Left lobe of liver (tissue), 2 donors: Measurements from ENCODE around the gene DYNC1H1. TPM values are rescaled to one million over a fixed set of nuclear protein-coding genes. Genes with fewer than 3 reads are reported as not detected.

Experiments
- ATAC-seq: fragments of 200-7000 bp; cut with Tn5 transposase; one replicate; pipeline ENCODE4 v1.9.1; 2020; ENCODE audit warnings: mild to moderate bottlenecking, moderate library complexity
- DNase-seq: peaks from one replicate; pipeline ENCODE4 v3.0.0-alpha.2; 2020; ENCODE audit warnings: low spot score
- total RNA-seq: library from RNA; stranded (reverse); gene quantifications from one replicate; pipeline ENCODE4 v1.2.1, GENCODE V29; 2021
- donor health status: DM: no; HTN: no; CAD: no; lungs with moderate emphysema.
- donor health status: DM: no; HTN: yes; CAD: no.

The DYNC1H1 gene
- total RNA-seq, 1 donor from 2014 or later = 118 TPM

DNA sequence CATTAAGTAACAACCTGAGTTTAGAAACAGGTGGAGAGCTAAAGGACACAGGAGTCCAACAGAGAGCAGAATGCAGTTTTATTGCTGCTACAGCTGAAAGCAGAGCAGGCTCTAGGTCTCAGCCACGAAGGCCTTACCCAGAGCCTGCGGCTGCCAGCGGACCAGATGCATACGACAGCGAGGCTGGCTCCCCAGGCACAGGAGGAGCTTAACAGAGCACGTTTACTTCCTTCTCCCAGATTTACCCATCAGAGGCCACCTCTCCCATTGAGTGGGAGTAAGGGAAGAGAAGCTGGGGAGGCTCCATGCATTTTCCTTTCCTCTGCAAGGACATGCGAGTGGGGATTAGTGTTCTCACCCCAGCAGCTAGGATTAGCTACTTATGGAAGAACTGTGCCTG lies 22.6 kb downstream of the DYNC1H1 start:
- ATAC-seq = no peak
- no peak for DNase-seq

DNA sequence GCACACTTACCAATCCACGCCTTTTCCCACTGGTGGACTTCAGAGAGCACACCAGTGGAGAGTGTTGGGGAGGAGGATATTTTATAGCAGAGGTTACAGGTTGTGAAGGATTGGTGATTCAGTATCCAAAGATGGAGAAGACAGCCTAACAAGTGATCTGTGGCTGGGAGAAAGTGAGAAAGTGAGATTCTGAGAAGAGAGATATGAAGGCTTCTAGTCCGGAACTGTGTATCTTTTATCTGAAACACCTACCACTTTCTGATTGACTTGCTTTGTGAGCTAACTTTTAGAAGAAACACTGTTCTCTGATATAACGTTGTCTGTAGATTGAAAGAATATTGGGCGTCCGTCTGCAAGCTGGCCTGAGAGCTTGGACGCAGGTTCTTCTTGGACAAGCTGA lies 24.0 kb downstream of the DYNC1H1 start:
- no peak for ATAC-seq
- no peak for DNase-seq

GRCh38 chr14:101991352-101991751 lies 27.0 kb downstream of the DYNC1H1 start:
- ATAC-seq (no peak), DNase-seq (no peak)

GRCh38 chr14:101992708-101993107 lies 28.3 kb downstream of the DYNC1H1 start:
- DNase-seq (no peak), ATAC-seq (no peak)

DNA sequence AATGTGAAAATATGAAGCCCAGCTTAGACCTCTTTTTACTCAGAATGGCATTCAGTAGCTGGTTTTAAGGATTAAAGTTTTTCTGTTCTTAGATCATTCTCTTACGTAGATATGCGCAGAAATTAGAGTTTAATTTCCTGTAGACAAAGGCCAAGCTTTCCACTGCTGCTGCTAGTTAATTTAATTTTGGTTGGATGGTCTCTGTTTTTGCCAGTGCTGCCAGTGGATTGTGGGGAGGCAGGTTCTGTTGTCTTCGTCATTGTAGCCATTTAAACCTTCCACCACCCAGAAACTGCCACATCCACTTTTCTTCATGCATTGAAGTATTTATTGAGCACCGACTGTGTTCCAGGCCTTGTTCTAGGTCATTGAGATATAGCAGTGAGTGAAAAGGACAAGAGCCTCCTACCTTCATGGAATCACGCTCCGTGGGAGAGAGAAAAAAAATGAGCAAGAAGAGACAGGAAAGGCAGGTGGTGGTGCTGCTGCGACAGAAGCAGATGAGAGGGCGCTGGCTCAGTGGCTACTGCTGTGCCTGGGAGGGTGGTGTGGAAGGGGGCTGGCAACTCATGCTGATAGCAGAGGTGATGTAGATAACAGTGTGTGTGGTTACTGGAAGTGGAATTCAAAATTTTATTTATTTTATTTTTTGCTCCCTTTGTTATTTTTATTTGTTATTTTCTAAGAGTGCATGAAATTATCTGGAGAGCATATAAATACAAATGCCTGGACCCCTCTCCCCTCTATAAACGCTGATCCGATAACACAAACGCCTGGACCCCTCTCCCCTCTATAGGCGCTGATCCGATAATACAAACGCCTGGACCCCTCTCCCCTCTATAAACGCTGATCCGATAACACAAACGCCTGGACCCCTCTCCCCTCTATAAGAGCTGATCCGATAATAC lies 33.3 kb downstream of the DYNC1H1 start:
- no peak for ATAC-seq

GRCh38 chr14:102000902-102001301 lies 36.5 kb downstream of the DYNC1H1 start:
- DNase-seq (no peak), ATAC-seq (no peak)

More for the DNA sequence above, 33.3 kb downstream of the DYNC1H1 start:
- no peak for DNase-seq

GRCh38 chr14:102005336-102005735 lies 41.0 kb downstream of the DYNC1H1 start:
- ATAC-seq = no peak
- DNase-seq = no peak

DNA sequence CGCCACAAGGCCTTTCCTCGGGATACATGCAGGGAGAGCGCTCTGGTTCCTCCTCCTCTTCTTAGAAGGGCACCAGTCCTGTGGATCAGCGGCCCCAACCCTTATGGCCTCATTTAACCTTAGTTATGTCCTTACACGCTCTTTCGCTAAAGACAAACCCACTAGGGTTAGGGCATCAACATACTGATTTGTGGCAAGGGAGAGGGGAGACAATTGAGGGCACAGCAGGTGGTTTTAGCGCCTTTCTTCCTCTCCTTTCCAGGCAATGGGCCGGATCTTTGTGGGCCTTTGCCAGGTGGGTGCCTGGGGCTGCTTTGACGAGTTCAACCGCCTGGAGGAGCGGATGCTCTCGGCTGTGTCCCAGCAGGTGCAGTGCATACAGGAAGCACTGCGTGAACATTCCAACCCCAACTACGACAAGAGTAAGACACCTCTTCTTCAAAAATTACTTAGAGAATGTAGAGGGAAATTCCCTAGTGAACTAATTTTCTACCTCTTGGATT lies 43.6 kb downstream of the DYNC1H1 start:
- no peak for DNase-seq
- ATAC-seq = no peak

DNA sequence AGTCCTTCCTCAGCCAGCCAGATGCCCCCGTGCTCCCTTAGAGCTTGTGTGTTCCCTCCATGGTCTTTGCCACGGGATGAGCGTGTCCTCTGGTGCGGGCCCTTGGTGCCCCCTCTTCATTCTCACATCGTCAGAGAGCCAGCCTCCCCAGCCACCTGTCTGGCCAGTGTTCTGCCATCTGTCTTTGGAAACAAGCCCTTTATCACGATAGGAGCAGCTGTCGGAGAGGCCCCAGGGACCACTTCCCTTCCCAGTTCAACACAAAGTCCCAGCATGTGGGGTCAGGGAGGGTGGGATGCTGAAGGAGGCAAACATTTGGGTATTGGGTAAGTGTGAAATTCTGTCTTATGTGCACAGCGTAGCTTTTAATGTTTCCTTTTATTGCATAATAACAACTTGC lies 44.5 kb downstream of the DYNC1H1 start:
- no peak for ATAC-seq

DNA sequence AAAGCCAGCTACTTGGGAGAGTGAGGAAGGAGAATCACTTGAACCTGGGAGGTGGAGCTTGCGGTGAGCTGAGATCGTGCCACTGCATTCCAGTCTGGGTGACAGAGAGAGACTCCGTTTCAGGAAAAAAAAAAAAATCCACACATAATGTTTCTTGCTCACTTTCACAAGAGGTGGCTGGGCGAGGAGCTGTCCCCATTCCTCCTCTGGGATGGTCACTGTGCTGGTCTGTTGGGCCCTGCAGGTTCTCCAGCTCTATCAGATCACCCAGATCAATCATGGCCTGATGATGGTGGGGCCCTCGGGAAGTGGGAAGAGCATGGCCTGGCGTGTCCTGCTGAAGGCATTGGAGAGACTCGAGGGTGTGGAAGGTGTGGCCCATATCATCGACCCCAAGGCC lies 47.3 kb downstream of the DYNC1H1 start:
- DNase-seq = no peak
- ATAC-seq = no peak

More for the DNA sequence above, 44.5 kb downstream of the DYNC1H1 start:
- no peak for DNase-seq

DNA sequence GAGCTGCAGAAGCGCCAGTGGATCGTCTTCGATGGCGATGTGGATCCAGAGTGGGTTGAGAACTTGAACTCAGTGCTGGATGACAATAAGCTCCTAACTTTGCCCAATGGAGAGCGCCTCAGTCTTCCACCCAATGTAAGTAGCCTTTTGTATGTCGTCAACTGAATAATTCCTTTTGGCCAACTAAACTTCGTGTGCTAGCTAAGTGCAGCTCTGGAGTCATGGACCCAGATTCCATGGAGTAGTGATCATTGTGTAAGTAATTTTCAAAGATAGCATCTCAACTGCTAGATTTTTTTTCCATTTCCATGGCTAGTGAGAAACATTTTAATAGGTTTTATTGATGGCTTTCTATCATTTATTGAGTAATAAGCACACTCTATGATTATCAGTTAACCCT lies 48.0 kb downstream of the DYNC1H1 start:
- no peak for ATAC-seq

DNA sequence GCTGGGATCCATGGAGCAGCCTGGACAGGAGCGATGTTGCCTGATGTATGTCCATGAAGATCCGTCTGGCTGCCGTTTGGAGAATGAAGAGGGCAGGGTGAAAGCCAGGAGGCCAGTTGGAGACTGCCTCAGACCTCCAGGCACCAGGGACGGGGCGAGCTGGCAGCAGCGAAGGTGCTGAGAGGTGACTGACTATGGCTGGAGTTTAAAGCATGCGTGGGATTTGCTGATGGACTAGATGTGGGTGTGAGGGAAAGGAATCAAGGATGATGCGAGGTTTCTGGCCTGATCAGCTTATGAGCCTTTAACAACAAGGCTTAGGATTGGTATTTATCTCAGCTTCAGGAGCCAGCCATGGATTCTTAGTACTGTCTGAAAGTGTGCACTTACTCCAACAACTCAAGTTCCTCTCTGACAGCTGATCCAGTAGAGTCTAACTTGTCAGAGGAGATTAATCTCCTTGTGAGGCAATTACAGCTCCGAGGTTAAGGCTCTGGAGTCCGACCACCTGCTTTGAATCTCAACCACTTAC lies 49.4 kb downstream of the DYNC1H1 start:
- ATAC-seq (no peak), DNase-seq (no peak)

More for the DNA sequence above, 48.0 kb downstream of the DYNC1H1 start:
- DNase-seq = no peak

- ATAC-seq (no peak), DNase-seq (no peak)
These were observed 50.8 kb downstream of the DYNC1H1 start for GRCh38 chr14:102015045-102015685.

DNA sequence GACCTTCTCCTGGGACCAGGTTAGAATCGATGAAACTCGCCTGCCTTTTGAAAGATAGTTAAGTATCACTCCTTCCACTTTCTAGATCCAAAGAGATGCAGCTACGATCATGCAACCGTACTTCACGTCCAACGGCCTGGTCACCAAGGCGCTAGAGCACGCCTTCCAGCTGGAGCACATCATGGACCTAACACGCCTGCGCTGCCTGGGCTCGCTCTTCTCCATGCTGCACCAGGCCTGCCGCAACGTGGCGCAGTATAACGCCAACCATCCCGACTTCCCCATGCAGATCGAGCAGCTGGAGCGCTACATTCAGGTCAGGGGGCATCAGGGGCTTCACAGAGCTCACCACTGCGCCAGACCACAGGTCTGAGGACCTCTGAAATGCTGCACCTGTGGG lies 51.4 kb downstream of the DYNC1H1 start:
- DNase-seq (no peak), ATAC-seq (no peak)

- ATAC-seq = no peak
- no peak for DNase-seq
These were observed 52.2 kb downstream of the DYNC1H1 start for GRCh38 chr14:102016420-102017090.

DNA sequence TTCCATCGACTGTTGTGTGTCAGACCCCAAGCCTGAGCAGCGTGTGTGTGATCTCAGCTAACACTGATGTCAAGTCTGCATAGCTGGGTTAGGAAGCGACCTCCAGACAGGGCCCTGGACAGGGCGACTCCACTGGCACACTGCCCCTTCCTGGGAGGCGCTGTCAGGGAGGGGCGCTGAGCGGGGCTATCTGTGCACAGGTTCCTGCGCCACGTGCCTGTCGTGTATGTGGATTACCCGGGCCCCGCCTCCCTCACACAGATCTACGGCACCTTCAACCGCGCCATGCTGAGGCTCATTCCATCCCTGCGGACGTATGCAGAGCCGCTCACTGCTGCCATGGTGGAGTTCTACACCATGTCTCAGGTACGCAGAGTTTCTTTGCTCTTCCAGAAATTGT lies 53.9 kb downstream of the DYNC1H1 start:
- DNase-seq = no peak
- ATAC-seq = no peak

- ATAC-seq (no peak), DNase-seq (no peak)
These were observed 54.7 kb downstream of the DYNC1H1 start for GRCh38 chr14:102019006-102019540.

DNA sequence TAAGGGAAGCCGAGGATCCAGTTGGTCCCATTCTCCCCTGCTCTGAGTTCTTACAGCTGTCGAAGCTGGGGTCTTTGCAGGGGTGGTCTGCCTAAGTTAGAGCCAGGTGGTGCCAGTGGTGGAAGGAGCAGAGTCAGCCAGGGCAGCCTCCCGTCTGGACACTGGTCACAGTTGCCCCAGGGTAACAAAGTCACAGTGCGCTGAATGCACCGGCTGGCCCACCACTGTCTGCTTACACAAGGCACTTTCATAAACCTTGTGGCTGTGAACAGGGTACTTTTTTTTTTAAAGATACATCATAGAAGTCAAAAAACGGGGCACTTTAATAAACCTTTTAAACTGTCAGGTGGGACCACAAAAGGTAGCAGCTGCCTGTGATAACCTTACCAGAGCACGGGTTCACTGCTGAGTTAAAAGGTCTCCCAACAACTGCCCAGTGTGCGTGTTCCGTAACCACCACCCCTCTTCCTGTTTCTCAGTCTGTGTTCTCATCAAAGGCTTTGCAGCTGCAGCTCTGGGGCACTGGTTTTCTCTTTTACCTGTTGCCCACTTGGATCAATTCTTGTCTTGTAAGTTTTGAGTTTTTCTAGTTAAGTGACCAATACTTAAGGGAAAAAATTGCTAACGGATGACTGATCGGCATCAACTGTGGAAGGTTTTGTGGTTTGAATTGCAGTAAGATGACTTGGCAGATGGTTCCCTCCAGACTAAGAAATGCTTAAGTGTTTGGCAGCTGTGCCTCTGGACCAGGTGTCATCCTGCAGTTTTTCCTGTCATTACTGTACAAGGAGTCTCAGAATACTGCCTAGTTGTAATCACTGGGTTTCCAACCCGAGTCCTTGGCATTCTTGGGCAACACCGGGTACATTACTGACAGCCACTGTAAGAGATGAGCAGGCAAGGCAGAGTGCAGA lies 55.9 kb downstream of the DYNC1H1 start:
- no peak for ATAC-seq
- no peak for DNase-seq

DNA sequence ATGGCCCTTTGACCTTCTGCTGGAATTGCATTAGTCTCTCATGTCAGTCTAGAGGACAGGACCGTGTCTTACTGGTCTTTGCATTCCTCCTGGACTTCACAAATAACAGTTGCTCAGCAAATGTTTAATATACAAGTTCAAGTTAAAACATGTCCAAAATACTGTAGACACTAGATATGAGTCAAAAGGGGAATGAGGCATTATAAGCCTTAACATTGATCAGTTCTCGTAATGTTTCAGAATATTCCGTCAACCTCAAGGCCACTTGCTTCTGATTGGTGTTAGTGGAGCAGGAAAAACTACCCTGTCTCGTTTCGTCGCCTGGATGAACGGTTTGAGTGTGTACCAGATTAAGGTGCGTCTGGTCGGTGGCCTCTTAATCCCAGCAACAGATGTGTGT lies 62.6 kb downstream of the DYNC1H1 start:
- DNase-seq = no peak
- ATAC-seq = no peak

- ATAC-seq = no peak
These were observed 63.6 kb downstream of the DYNC1H1 start for GRCh38 chr14:102027951-102028350.

More at GRCh38 chr14:102027951-102028350, 63.6 kb downstream of the DYNC1H1 start:
- DNase-seq = no peak
